GM21381 (cell line): Measurements from ENCODE around the gene ITPRID1.

ENCODE experiments used
- ATAC-seq: cut with Tn5 transposase; IDR thresholded peaks from one replicate; pipeline ENCODE4 v1.9.1; 2021; ENCODE audit warnings: mild to moderate bottlenecking, moderate library complexity; ENCODE audit not compliant: unreplicated experiment

Gene ITPRID1

GRCh38 chr7:31692871-31693270 is 179.0 kb downstream of the ITPRID1 start:
- no peak for ATAC-seq

- ATAC-seq = no peak
Measured at GRCh38 chr7:31695859-31696614, 182.1 kb downstream of the ITPRID1 start.

GRCh38 chr7:31699050-31699449 is 185.2 kb downstream of the ITPRID1 start:
- no peak for ATAC-seq

GRCh38 chr7:31702354-31702753 is 188.5 kb downstream of the ITPRID1 start:
- no peak for ATAC-seq

GRCh38 chr7:31705377-31705776 is 191.5 kb downstream of the ITPRID1 start:
- ATAC-seq = no peak

GRCh38 chr7:31707089-31707488 is 193.2 kb downstream of the ITPRID1 start:
- no peak for ATAC-seq
